SU-DHL-6 (cell line): Measurements from ENCODE around the gene TTR.

ENCODE experiments used
- H2AFZ ChIP-seq: fragments of 200-600 bp; sonication (generic); 2 replicates; pipeline ENCODE4 v1.6.1; 2014; ENCODE audit warnings: low read depth, mild to moderate bottlenecking, moderate library complexity, mixed read lengths, antibody characterized with exemption, low read length; ENCODE audit not compliant: severe bottlenecking
- H3F3A ChIP-seq: fragments of 200-600 bp; shearing (Covaris generic); 2 replicates; pipeline ENCODE4 v1.6.0; 2016; ENCODE audit warnings: antibody characterized with exemption, mild to moderate bottlenecking; ENCODE audit not compliant: insufficient read depth
- H3K27ac ChIP-seq: fragments of 200-600 bp; sonication (generic); 2 replicates; pipeline ENCODE4 v1.5.1; 2016; ENCODE audit warnings: low read depth, mild to moderate bottlenecking, low read length, moderate library complexity, mixed read lengths
- H3K27me3 ChIP-seq: fragments of 200-600 bp; sonication (generic), shearing (Covaris generic); 2 replicates; pipeline ENCODE4 v1.6.0; 2014; ENCODE audit warnings: mild to moderate bottlenecking, low read length
- H3K36me3 ChIP-seq: fragments of 200-600 bp; sonication (generic); 2 replicates; pipeline ENCODE4 v1.6.1; 2014; ENCODE audit warnings: mild to moderate bottlenecking, low read length, mixed read lengths
- H3K4me2 ChIP-seq: fragments of 300-600, 200-600 bp; shearing (Covaris generic), sonication (generic); 2 replicates; pipeline ENCODE4 v1.6.0; 2014; ENCODE audit warnings: low read length, low read depth, mild to moderate bottlenecking; ENCODE audit not compliant: poor library complexity, severe bottlenecking
- H3K4me3 ChIP-seq: fragments of 200-600 bp; sonication (generic); 2 replicates; pipeline ENCODE4 v1.5.1; 2014; ENCODE audit warnings: antibody characterized with exemption, low read length, mild to moderate bottlenecking, mixed read lengths; ENCODE audit not compliant: insufficient read depth, poor library complexity, severe bottlenecking
- H3K79me2 ChIP-seq: fragments of 200-600 bp; sonication (generic); 2 replicates; pipeline ENCODE4 v1.6.1; 2014; ENCODE audit warnings: mild to moderate bottlenecking, low read length, moderate library complexity; ENCODE audit not compliant: insufficient read depth
- H3K9ac ChIP-seq: fragments of 200-600 bp; sonication (generic); 2 replicates; pipeline ENCODE4 v1.7.0; 2014; ENCODE audit warnings: mild to moderate bottlenecking, low read length
- H3K9me2 ChIP-seq: fragments of 200-600 bp; sonication (generic); replicated peaks from 2 replicates; pipeline ENCODE4 v1.6.1; 2014; ENCODE audit warnings: low read length; ENCODE audit not compliant: insufficient read depth
- H3K9me3 ChIP-seq: fragments of 200-600 bp; sonication (generic); 2 replicates; pipeline ENCODE4 v1.6.1; 2014; ENCODE audit warnings: low read length, mixed read lengths; ENCODE audit not compliant: insufficient read depth
- H4K20me1 ChIP-seq: fragments of 200-600 bp; sonication (generic); 2 replicates; pipeline ENCODE4 v1.6.1; 2014; ENCODE audit warnings: low read depth, mild to moderate bottlenecking, antibody characterized with exemption, low read length, moderate library complexity, mixed read lengths
- CTCF ChIP-seq: fragments of 200-600 bp; sonication (generic); IDR thresholded peaks from one replicate; pipeline ENCODE4 v1.5.1; 2017; ENCODE audit warnings: antibody characterized with exemption, mild to moderate bottlenecking, low read length, moderate library complexity; ENCODE audit not compliant: insufficient read depth, poor library complexity, severe bottlenecking
- EZH2phosphoT487 ChIP-seq: fragments of 200-600 bp; sonication (generic), shearing (Covaris generic); conservative IDR thresholded peaks from 2 replicates; pipeline ENCODE4 v1.6.1; 2018; ENCODE audit warnings: mild to moderate bottlenecking, antibody characterized with exemption, low read length, moderate library complexity, mixed read lengths

Gene TTR

GRCh38 chr18:31611511-31611910 lies 19.8 kb downstream of the TTR start:
- Histone ChIP-seq H3K36me3 (no peaks in the 10 kb centered on the region), H2AFZ (no peak overlapping the region), H4K20me1 (no peaks in the 10 kb centered on the region), H3K27ac (no peak overlapping the region), H3K9ac (no peak overlapping the region), H3K4me3 (no peak overlapping the region), H3F3A (no peaks in the 10 kb centered on the region), H3K9me2 (no peaks in the 10 kb centered on the region), H3K79me2 (no peaks in the 10 kb centered on the region), H3K9me3 (no peaks in the 10 kb centered on the region), H3K4me2 (no peak overlapping the region), H3K27me3 (no peaks in the 10 kb centered on the region)
- TF ChIP-seq EZH2phosphoT487, result no peak
- TF ChIP-seq CTCF, result no peak

- no peak overlapping the region for H3K27ac ChIP-seq
- H3K36me3 ChIP-seq, result no peaks in the 10 kb centered on the region
- H3K4me2 ChIP-seq, result no peak overlapping the region
- no peaks in the 10 kb centered on the region for H3K9me3 ChIP-seq
- H3K27me3 ChIP-seq, result no peaks in the 10 kb centered on the region
- no peak overlapping the region for H3K9ac ChIP-seq
- no peaks in the 10 kb centered on the region for H3K79me2 ChIP-seq
- no peak overlapping the region for H2AFZ ChIP-seq
- no peaks in the 10 kb centered on the region for H3F3A ChIP-seq
- no peak overlapping the region for H3K4me3 ChIP-seq
- TF ChIP-seq EZH2phosphoT487, result no peak
- TF ChIP-seq CTCF, result no peak
- no peaks in the 10 kb centered on the region for H3K9me2 ChIP-seq
- H4K20me1 ChIP-seq, result no peaks in the 10 kb centered on the region
These were observed 20.4 kb downstream of the TTR start for GRCh38 chr18:31612124-31612523.

GRCh38 chr18:31614044-31614443 lies 22.4 kb downstream of the TTR start:
- Histone ChIP-seq H3K9me2 (no peaks in the 10 kb centered on the region), H3K4me3 (no peak overlapping the region), H3K27me3 (no peaks in the 10 kb centered on the region), H3K9ac (no peak overlapping the region), H4K20me1 (no peaks in the 10 kb centered on the region), H3K4me2 (no peak overlapping the region), H3K79me2 (no peaks in the 10 kb centered on the region), H3K9me3 (no peaks in the 10 kb centered on the region), H3K27ac (no peak overlapping the region), H2AFZ (no peak overlapping the region), H3F3A (no peaks in the 10 kb centered on the region), H3K36me3 (no peaks in the 10 kb centered on the region)
- TF ChIP-seq CTCF, result no peak
- no peak for TF ChIP-seq EZH2phosphoT487

GRCh38 chr18:31616586-31616985 lies 24.9 kb downstream of the TTR start:
- Histone ChIP-seq H3F3A (no peaks in the 10 kb centered on the region), H3K36me3 (no peaks in the 10 kb centered on the region), H2AFZ (no peak overlapping the region), H4K20me1 (no peaks in the 10 kb centered on the region), H3K27me3 (no peaks in the 10 kb centered on the region), H3K9ac (no peak overlapping the region), H3K27ac (no peak overlapping the region), H3K79me2 (no peaks in the 10 kb centered on the region), H3K9me3 (no peaks in the 10 kb centered on the region), H3K4me2 (no peak overlapping the region), H3K4me3 (no peak overlapping the region), H3K9me2 (no peaks in the 10 kb centered on the region)
- TF ChIP-seq EZH2phosphoT487 (no peak), CTCF (no peak)
